Gastroesophageal sphincter (tissue), 3 donors: Measurements from ENCODE around the gene LAMA2.

Source experiments
- EP300 ChIP-seq: sonication (generic); formaldehyde crosslinking; IDR thresholded peaks from one replicate; pipeline ENCODE4 v1.6.1; 2017; ENCODE audit warnings: antibody characterized with exemption, mild to moderate bottlenecking
- POLR2A ChIP-seq, 2 donors: fragments of 450-650 bp; IDR thresholded peaks; one replicate each; pipeline ENCODE4 v1.6.1; 2017; ENCODE audit warnings: antibody characterized with exemption in 2 of 2, mild to moderate bottlenecking in 2 of 2, moderate library complexity in 1 of 2
- TF ChIP-seq, protein P1 (sequence below), 4 experiments: fragments of 200-600 bp in 2 of 4; fragments of 450-650 bp in 2 of 4; sonication (generic) in 1 of 4; IDR thresholded peaks; one replicate each; pipeline ENCODE4 v1.5.1; 2017 to 2019; ENCODE audit warnings: antibody characterized with exemption in 4 of 4, mild to moderate bottlenecking in 2 of 4, moderate library complexity in 2 of 4

DNA sequence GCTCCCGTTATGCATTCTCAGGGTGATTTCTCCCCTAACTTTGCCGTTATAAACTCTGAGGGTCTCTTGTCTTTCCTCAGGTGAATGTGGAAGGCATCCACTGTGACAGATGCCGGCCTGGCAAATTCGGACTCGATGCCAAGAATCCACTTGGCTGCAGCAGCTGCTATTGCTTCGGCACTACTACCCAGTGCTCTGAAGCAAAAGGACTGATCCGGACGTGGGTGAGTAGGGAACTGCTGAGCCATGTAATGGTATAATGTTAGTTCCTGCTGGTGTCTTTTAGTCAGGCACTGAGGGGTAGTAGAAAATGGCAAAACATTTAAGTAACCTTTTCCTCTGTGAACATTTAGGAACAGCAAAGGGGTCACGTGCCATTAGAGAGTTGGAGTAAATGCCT is 431.6 kb downstream of the LAMA2 start:
- TF ChIP-seq EP300 (no peak), POLR2A (IDR thresholded peaks at IDR 0.05) (no peak)
- TF ChIP-seq, protein P1, sequence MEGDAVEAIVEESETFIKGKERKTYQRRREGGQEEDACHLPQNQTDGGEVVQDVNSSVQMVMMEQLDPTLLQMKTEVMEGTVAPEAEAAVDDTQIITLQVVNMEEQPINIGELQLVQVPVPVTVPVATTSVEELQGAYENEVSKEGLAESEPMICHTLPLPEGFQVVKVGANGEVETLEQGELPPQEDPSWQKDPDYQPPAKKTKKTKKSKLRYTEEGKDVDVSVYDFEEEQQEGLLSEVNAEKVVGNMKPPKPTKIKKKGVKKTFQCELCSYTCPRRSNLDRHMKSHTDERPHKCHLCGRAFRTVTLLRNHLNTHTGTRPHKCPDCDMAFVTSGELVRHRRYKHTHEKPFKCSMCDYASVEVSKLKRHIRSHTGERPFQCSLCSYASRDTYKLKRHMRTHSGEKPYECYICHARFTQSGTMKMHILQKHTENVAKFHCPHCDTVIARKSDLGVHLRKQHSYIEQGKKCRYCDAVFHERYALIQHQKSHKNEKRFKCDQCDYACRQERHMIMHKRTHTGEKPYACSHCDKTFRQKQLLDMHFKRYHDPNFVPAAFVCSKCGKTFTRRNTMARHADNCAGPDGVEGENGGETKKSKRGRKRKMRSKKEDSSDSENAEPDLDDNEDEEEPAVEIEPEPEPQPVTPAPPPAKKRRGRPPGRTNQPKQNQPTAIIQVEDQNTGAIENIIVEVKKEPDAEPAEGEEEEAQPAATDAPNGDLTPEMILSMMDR (IDR thresholded peaks at IDR 0.05): no peak
